HepG2 (cell line): ENCODE measurements around the gene RMRP. TPM values are rescaled to one million over a fixed set of nuclear protein-coding genes. Genes with fewer than 3 reads are reported as not detected.

Source experiments
- ASH2L ChIP-seq: fragments of 300-600, 200-600 bp; sonication (generic); IDR thresholded peaks from 2 replicates; pipeline ENCODE4 v1.7.0; 2017; ENCODE audit warnings: low read depth, mild to moderate bottlenecking, moderate library complexity, mixed read lengths, low read length; ENCODE audit not compliant: insufficient read length
- KDM6A ChIP-seq: IDR thresholded peaks from 2 replicates; pipeline ENCODE4 v1.6.1; 2016; ENCODE audit warnings: low read depth
- PLRG1 ChIP-seq: fragments of 450-650 bp; conservative IDR thresholded peaks from 2 replicates; pipeline ENCODE4 v1.6.1; 2016
- RBFOX2 ChIP-seq: fragments of 200-400 bp; formaldehyde crosslinking; IDR thresholded peaks from 2 replicates; pipeline ENCODE4 v1.6.1; 2017; ENCODE audit warnings: low read depth, mild to moderate bottlenecking, low read length
- SALL2 ChIP-seq: sonication (generic); formaldehyde crosslinking; IDR thresholded peaks from 2 replicates; pipeline ENCODE4 v1.8.1; 2023; ENCODE audit warnings: mild to moderate bottlenecking, missing genetic modification reagents, inconsistent platforms
- SMARCC2 ChIP-seq: fragments of 450-650 bp; IDR thresholded peaks from 2 replicates; pipeline ENCODE4 v1.6.1; 2017; ENCODE audit warnings: antibody characterized with exemption, mild to moderate bottlenecking
- SP1 ChIP-seq, 2 experiments: fragments of 450-650 bp in 1 of 2; sonication (generic) in 1 of 2; formaldehyde crosslinking in 1 of 2; IDR thresholded peaks; 2 replicates each; pipeline versions ENCODE4 v1.4.0 to v1.6.1; 2016 to 2020; ENCODE audit warnings: missing genetic modification reagents in 1 of 2
- ZNF136 ChIP-seq: sonication (generic); formaldehyde crosslinking; IDR thresholded peaks from 2 replicates; pipeline ENCODE4 v1.8.1; 2022; ENCODE audit warnings: low read depth, mild to moderate bottlenecking, moderate library complexity, missing genetic modification reagents
- ZNF20 ChIP-seq: sonication (generic); formaldehyde crosslinking; IDR thresholded peaks from 2 replicates; pipeline ENCODE4 v1.4.0; 2020; ENCODE audit warnings: mild to moderate bottlenecking, moderate library complexity, missing genetic modification reagents
- ZNF326 ChIP-seq: sonication (generic); formaldehyde crosslinking; IDR thresholded peaks from 2 replicates; pipeline ENCODE4 v1.4.0; 2020; ENCODE audit warnings: missing genetic modification reagents, borderline replicate concordance
- ZNF747 ChIP-seq: sonication (generic); formaldehyde crosslinking; IDR thresholded peaks from 2 replicates; pipeline ENCODE4 v1.8.1; 2023; ENCODE audit warnings: missing genetic modification reagents, mild to moderate bottlenecking, borderline replicate concordance
- ZNF883 ChIP-seq: sonication (generic); formaldehyde crosslinking; IDR thresholded peaks from 2 replicates; pipeline ENCODE4 v1.5.1; 2020; ENCODE audit warnings: mild to moderate bottlenecking, missing genetic modification reagents; ENCODE audit errors: not compliant biosample characterization
- polyA plus RNA-seq, 8 experiments: library from polyadenylated mRNA; depleted of rRNA in 3 of 8; stranded (reverse) in 7 of 8; unstranded in 1 of 8; fragments of >200 nt; fragmentation: Illumina TruSeq in 4 of 8; extraction: Trizol in 4 of 8; gene quantifications; 2 replicates each; pipeline versions ENCODE4 v1.2.1 to v1.2.3, GENCODE V29; 2011 to 2016; ENCODE audit warnings: low read depth in 4 of 8, missing spikeins in 1 of 8, mixed read lengths in 1 of 8; ENCODE audit not compliant: insufficient read depth in 1 of 8
- total RNA-seq, 5 experiments: library from RNA; depleted of rRNA; stranded (reverse); fragments of >200 nt; fragmentation: Illumina TruSeq; extraction: Trizol; gene quantifications; 2 replicates each; pipeline ENCODE4 v1.2.3, GENCODE V29; 2016; ENCODE audit warnings: low read depth in 1 of 5
- TF ChIP-seq, protein P1 (sequence below): sonication (generic); formaldehyde crosslinking; IDR thresholded peaks from 2 replicates; pipeline ENCODE4 v1.5.1; 2020; ENCODE audit warnings: mild to moderate bottlenecking, missing genetic modification reagents, borderline replicate concordance
- TF ChIP-seq, protein P2 (sequence below): sonication (generic); formaldehyde crosslinking; IDR thresholded peaks from 2 replicates; pipeline ENCODE4 v1.4.0; 2020; ENCODE audit warnings: mild to moderate bottlenecking, missing genetic modification reagents, borderline replicate concordance
- TF ChIP-seq, protein P3 (sequence below): sonication (generic); formaldehyde crosslinking; IDR thresholded peaks from 2 replicates; pipeline ENCODE4 v1.4.0; 2020; ENCODE audit warnings: mild to moderate bottlenecking, missing genetic modification reagents
- TF ChIP-seq, protein P4 (sequence below): sonication (generic); formaldehyde crosslinking; IDR thresholded peaks from 2 replicates; pipeline ENCODE4 v1.8.0; 2022; ENCODE audit warnings: low read depth, missing genetic modification reagents

RMRP gene
- total and polyA plus RNA-seq, 2 of the 13 experiments (the other 11 are each of a cell fraction or from before 2014, with no cell fraction given) = 51.4 to 4,025 TPM

DNA sequence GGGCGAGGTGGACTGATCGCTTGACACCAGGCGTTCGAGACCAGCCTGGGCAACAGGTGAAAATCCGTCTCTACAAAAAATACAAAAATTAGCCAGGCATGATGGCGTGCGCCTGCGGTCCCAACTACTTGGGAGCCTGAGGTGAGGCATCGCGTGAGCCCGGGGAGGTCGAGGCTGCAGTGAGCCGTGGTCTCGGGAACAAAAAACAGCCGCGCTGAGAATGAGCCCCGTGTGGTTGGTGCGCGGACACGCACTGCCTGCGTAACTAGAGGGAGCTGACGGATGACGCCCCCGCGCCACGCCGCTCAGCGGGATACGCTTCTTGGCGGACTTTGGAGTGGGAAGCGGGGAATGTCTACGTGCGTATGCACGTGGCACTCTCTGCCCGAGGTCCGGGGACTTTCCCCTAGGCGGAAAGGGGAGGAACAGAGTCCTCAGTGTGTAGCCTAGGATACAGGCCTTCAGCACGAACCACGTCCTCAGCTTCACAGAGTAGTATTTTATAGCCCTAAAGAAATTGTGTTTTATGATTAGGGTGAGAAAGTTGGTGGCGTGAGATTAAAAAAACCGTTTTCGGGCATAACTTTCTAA lies at the start of gene RMRP (continued):
- TF ChIP-seq, protein P1, sequence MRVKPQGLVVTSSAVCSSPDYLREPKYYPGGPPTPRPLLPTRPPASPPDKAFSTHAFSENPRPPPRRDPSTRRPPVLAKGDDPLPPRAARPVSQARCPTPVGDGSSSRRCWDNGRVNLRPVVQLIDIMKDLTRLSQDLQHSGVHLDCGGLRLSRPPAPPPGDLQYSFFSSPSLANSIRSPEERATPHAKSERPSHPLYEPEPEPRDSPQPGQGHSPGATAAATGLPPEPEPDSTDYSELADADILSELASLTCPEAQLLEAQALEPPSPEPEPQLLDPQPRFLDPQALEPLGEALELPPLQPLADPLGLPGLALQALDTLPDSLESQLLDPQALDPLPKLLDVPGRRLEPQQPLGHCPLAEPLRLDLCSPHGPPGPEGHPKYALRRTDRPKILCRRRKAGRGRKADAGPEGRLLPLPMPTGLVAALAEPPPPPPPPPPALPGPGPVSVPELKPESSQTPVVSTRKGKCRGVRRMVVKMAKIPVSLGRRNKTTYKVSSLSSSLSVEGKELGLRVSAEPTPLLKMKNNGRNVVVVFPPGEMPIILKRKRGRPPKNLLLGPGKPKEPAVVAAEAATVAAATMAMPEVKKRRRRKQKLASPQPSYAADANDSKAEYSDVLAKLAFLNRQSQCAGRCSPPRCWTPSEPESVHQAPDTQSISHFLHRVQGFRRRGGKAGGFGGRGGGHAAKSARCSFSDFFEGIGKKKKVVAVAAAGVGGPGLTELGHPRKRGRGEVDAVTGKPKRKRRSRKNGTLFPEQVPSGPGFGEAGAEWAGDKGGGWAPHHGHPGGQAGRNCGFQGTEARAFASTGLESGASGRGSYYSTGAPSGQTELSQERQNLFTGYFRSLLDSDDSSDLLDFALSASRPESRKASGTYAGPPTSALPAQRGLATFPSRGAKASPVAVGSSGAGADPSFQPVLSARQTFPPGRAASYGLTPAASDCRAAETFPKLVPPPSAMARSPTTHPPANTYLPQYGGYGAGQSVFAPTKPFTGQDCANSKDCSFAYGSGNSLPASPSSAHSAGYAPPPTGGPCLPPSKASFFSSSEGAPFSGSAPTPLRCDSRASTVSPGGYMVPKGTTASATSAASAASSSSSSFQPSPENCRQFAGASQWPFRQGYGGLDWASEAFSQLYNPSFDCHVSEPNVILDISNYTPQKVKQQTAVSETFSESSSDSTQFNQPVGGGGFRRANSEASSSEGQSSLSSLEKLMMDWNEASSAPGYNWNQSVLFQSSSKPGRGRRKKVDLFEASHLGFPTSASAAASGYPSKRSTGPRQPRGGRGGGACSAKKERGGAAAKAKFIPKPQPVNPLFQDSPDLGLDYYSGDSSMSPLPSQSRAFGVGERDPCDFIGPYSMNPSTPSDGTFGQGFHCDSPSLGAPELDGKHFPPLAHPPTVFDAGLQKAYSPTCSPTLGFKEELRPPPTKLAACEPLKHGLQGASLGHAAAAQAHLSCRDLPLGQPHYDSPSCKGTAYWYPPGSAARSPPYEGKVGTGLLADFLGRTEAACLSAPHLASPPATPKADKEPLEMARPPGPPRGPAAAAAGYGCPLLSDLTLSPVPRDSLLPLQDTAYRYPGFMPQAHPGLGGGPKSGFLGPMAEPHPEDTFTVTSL (CRISPR knock-in tag) = no peak; the same call in none of the 2 replicates
- TF ChIP-seq, protein P2, sequence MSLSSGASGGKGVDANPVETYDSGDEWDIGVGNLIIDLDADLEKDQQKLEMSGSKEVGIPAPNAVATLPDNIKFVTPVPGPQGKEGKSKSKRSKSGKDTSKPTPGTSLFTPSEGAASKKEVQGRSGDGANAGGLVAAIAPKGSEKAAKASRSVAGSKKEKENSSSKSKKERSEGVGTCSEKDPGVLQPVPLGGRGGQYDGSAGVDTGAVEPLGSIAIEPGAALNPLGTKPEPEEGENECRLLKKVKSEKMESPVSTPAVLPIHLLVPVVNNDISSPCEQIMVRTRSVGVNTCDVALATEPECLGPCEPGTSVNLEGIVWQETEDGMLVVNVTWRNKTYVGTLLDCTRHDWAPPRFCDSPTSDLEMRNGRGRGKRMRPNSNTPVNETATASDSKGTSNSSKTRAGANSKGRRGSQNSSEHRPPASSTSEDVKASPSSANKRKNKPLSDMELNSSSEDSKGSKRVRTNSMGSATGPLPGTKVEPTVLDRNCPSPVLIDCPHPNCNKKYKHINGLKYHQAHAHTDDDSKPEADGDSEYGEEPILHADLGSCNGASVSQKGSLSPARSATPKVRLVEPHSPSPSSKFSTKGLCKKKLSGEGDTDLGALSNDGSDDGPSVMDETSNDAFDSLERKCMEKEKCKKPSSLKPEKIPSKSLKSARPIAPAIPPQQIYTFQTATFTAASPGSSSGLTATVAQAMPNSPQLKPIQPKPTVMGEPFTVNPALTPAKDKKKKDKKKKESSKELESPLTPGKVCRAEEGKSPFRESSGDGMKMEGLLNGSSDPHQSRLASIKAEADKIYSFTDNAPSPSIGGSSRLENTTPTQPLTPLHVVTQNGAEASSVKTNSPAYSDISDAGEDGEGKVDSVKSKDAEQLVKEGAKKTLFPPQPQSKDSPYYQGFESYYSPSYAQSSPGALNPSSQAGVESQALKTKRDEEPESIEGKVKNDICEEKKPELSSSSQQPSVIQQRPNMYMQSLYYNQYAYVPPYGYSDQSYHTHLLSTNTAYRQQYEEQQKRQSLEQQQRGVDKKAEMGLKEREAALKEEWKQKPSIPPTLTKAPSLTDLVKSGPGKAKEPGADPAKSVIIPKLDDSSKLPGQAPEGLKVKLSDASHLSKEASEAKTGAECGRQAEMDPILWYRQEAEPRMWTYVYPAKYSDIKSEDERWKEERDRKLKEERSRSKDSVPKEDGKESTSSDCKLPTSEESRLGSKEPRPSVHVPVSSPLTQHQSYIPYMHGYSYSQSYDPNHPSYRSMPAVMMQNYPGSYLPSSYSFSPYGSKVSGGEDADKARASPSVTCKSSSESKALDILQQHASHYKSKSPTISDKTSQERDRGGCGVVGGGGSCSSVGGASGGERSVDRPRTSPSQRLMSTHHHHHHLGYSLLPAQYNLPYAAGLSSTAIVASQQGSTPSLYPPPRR (CRISPR knock-in tag) = peak; percentile 77
- TF ChIP-seq KDM6A (CRISPR knock-in tag) (peak; percentile 41; the same call in 1 of the 2 replicates), SMARCC2 (no peak), PLRG1 (no peak), ZNF883 (CRISPR knock-in tag) (peak; percentile 90), ZNF136 (CRISPR knock-in tag) (peak; percentile 86), SALL2 (CRISPR knock-in tag) (peak; percentile 35; the same call in 1 of the 2 replicates), RBFOX2 (no peak), ZNF747 (peak; percentile 100), SP1 (IDR thresholded peaks at IDR 0.05) (no peak), SP1 (CRISPR knock-in tag; IDR thresholded peaks at IDR 0.05) (peak; percentile 56; the same call in 1 of the 2 replicates), ZNF20 (no peak), ASH2L (no peak), ZNF326 (CRISPR knock-in tag) (no peak)
- TF ChIP-seq, protein P3, sequence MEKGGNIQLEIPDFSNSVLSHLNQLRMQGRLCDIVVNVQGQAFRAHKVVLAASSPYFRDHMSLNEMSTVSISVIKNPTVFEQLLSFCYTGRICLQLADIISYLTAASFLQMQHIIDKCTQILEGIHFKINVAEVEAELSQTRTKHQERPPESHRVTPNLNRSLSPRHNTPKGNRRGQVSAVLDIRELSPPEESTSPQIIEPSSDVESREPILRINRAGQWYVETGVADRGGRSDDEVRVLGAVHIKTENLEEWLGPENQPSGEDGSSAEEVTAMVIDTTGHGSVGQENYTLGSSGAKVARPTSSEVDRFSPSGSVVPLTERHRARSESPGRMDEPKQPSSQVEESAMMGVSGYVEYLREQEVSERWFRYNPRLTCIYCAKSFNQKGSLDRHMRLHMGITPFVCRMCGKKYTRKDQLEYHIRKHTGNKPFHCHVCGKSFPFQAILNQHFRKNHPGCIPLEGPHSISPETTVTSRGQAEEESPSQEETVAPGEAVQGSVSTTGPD = no peak
- TF ChIP-seq, protein P4, sequence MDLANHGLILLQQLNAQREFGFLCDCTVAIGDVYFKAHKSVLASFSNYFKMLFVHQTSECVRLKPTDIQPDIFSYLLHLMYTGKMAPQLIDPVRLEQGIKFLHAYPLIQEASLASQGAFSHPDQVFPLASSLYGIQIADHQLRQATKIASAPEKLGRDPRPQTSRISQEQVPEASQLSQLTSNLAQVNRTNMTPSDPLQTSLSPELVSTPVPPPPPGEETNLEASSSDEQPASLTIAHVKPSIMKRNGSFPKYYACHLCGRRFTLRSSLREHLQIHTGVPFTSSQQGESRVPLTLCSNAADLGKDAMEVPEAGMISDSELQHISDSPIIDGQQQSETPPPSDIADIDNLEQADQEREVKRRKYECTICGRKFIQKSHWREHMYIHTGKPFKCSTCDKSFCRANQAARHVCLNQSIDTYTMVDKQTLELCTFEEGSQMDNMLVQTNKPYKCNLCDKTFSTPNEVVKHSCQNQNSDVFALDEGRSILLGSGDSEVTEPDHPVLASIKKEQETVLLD (CRISPR knock-in tag) = peak; percentile 90
